Skeletal muscle tissue (tissue), 4 donors: ENCODE data around the gene LNP1. TPM values are rescaled to one million over a fixed set of nuclear protein-coding genes. Genes with fewer than 3 reads are reported as not detected.
A peak's percentile ranks its signal among the peaks of the same experiment; 100 is the strongest.

Experiments used
- H3K27ac ChIP-seq: one replicate; pipeline ENCODE4 v1.7.0; 2013; ENCODE audit warnings: mild to moderate bottlenecking, low read depth, low read length, inconsistent platforms
- H3K27me3 ChIP-seq, 3 donors: one replicate each; pipeline ENCODE4 v1.7.0; 2013; ENCODE audit warnings: low read length in 3 of 3; ENCODE audit not compliant: control insufficient read depth in 3 of 3, insufficient read depth in 3 of 3
- H3K36me3 ChIP-seq, 3 donors: one replicate each; pipeline ENCODE4 v1.7.0; 2013; ENCODE audit warnings: low read length in 3 of 3; ENCODE audit not compliant: control insufficient read depth in 3 of 3, insufficient read depth in 3 of 3
- H3K4me1 ChIP-seq, 3 donors: one replicate each; pipeline ENCODE4 v1.7.0; 2013; ENCODE audit warnings: low read length in 3 of 3, mild to moderate bottlenecking in 3 of 3; ENCODE audit not compliant: control insufficient read depth in 3 of 3, insufficient read depth in 3 of 3
- H3K4me3 ChIP-seq, 3 donors: one replicate each; pipeline ENCODE4 v1.7.0; 2013; ENCODE audit warnings: low read length in 3 of 3
- H3K9ac ChIP-seq, 3 donors: one replicate each; pipeline ENCODE4 v1.7.0; 2013; ENCODE audit warnings: low read length in 3 of 3, mild to moderate bottlenecking in 3 of 3, moderate library complexity in 2 of 3, low read depth in 1 of 3
- H3K9me3 ChIP-seq, 3 donors: one replicate each; pipeline ENCODE4 v1.7.0; 2013; ENCODE audit warnings: low read length in 3 of 3; ENCODE audit not compliant: control insufficient read depth in 3 of 3
- total RNA-seq: library from RNA; depleted of rRNA; stranded (reverse); fragments of >200 nt; gene quantifications from one replicate; pipeline ENCODE4 v1.2.3, GENCODE V29; 2014
- donor health status: Osteomylitis.

LNP1 gene
- total RNA-seq, 1 donor from 2014 or later: 7.3 TPM

GRCh38 chr3:100396967-100397366 is 4.4 kb upstream of the LNP1 start:
- Histone ChIP-seq H3K4me3 (no peak overlapping the region), H3K27ac (peak overlapping the region; percentile 49), H3K9ac (no peak overlapping the region), H3K9me3 (no peaks in the 10 kb centered on the region), H3K36me3 (no peaks in the 10 kb centered on the region), H3K4me1 (peaks cover 16 to 26% (median 21%) of the 10 kb centered on the region in 3 donors), H3K27me3 (no peaks in the 10 kb centered on the region)

DNA sequence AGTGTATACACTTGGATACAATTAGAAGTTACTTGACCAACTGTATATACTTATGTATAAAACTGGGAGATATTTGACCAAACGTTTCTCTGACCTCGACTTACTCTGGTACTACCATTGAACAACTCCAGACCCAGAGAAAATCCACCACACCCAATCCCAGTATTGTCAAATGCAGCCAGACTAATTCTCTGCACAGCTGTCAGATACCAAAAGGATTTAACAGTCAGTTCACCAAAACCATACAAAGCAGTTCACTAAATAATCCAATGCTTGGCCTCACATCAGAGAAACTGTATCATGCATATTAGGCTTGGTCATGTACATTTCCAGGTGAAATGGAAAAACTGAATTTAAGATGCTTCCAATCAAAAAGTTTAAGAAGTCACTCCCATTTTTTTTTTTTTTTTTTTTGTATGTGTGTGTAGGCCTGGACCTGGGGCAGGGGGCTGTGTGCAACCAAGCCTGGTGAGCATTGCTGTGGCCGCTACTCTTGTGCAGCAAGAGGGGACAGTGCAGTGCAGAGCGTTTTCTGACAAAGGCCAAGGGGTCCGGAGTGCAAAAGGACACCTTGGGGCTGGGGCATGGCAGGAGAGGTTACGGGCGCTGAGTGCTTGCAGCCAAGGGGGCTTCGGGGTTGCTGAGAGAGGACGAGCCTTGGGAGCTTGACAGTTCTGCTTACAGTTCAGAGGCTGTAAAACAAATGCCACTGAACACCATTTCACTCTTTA is 1.8 kb upstream of the LNP1 start:
- Histone ChIP-seq H3K27ac (peak overlapping the region; percentile 91), H3K9me3 (no peaks in the 10 kb centered on the region), H3K36me3 (no peaks in the 10 kb centered on the region), H3K4me1 (peaks cover 19 to 29% (median 26%) of the 10 kb centered on the region in 3 donors), H3K27me3 (no peaks in the 10 kb centered on the region), H3K9ac (peak overlapping the region; percentile 94 to 99 (median 97)), H3K4me3 (peak overlapping the region; percentile 88 to 100 (median 97))

DNA sequence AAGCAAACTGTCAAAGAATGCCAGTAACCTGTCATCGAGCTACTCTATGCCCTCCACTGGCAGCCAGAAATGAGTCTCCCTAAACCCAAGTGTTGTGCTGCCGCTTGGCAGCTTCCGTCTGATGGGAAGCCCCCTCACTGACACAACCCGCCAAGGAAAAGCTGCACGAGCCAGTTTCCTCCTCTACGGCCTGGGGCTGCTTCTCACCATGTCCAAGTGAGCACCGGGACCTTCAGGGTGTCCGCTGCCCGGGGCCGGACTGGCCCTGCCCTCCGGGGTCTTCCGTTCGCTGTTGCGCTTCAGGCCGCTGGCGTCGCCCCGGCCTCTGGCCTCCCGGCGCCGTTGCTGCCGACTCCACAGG is 940 bp upstream of the LNP1 start:
- H3K4me3 ChIP-seq: peak overlapping the region; percentile 88 to 100 (median 97)
- H3K27me3 ChIP-seq: no peaks in the 10 kb centered on the region
- peaks cover 19 to 29% (median 26%) of the 10 kb centered on the region in 3 donors for H3K4me1 ChIP-seq
- H3K9ac ChIP-seq: peak overlapping the region; percentile 94 to 99 (median 97)
- peak overlapping the region; percentile 91 for H3K27ac ChIP-seq
- H3K9me3 ChIP-seq: no peaks in the 10 kb centered on the region
- no peaks in the 10 kb centered on the region for H3K36me3 ChIP-seq

- no peaks in the 10 kb centered on the region for H3K9me3 ChIP-seq
- peak overlapping the region; percentile 91 for H3K27ac ChIP-seq
- peak overlapping the region; percentile 94 to 99 (median 97) for H3K9ac ChIP-seq
- H3K4me3 ChIP-seq: peak overlapping the region; percentile 88 to 100 (median 97)
- no peaks in the 10 kb centered on the region for H3K36me3 ChIP-seq
- peaks cover 13 to 29% (median 25%) of the 10 kb centered on the region in 3 donors for H3K4me1 ChIP-seq
- H3K27me3 ChIP-seq: no peaks in the 10 kb centered on the region
Measured at GRCh38 chr3:100401674-100402041, 319 bp downstream of the LNP1 start.

GRCh38 chr3:100402256-100402655 is 917 bp downstream of the LNP1 start:
- Histone ChIP-seq H3K36me3 (no peaks in the 10 kb centered on the region), H3K9ac (peak overlapping the region; percentile 94 to 99 (median 97)), H3K27ac (peak overlapping the region; percentile 91), H3K9me3 (no peaks in the 10 kb centered on the region), H3K4me3 (peak overlapping the region; percentile 88 to 100 (median 97)), H3K4me1 (peaks cover 12 to 28% (median 20%) of the 10 kb centered on the region in 3 donors), H3K27me3 (no peaks in the 10 kb centered on the region)

DNA sequence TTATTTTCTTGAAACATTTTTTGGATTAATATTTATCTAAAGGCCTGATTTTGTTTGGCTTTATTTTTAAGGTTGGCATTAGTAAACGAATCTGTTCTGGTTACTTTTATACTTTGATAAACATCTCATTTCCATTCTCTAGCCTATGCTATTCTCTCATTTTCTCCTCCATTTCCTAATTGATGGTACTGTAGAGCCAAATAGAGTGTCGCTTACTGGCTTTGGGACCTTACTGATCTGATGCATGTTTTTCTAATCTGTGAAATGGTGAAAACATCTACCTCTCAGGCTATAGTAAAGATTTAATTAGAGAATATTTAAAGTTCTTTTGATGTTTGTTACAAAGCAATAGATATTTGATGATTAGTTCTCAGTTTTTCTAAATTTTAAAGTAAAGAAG is 1.6 kb downstream of the LNP1 start:
- no peaks in the 10 kb centered on the region for H3K27me3 ChIP-seq
- H3K27ac ChIP-seq: peak overlapping the region; percentile 91
- H3K4me1 ChIP-seq: peaks cover 12 to 27% (median 19%) of the 10 kb centered on the region in 3 donors
- H3K9me3 ChIP-seq: no peaks in the 10 kb centered on the region
- H3K4me3 ChIP-seq: peak overlapping the region; percentile 88 to 100 (median 97)
- peak overlapping the region; percentile 94 to 99 (median 97) for H3K9ac ChIP-seq
- H3K36me3 ChIP-seq: no peaks in the 10 kb centered on the region

DNA sequence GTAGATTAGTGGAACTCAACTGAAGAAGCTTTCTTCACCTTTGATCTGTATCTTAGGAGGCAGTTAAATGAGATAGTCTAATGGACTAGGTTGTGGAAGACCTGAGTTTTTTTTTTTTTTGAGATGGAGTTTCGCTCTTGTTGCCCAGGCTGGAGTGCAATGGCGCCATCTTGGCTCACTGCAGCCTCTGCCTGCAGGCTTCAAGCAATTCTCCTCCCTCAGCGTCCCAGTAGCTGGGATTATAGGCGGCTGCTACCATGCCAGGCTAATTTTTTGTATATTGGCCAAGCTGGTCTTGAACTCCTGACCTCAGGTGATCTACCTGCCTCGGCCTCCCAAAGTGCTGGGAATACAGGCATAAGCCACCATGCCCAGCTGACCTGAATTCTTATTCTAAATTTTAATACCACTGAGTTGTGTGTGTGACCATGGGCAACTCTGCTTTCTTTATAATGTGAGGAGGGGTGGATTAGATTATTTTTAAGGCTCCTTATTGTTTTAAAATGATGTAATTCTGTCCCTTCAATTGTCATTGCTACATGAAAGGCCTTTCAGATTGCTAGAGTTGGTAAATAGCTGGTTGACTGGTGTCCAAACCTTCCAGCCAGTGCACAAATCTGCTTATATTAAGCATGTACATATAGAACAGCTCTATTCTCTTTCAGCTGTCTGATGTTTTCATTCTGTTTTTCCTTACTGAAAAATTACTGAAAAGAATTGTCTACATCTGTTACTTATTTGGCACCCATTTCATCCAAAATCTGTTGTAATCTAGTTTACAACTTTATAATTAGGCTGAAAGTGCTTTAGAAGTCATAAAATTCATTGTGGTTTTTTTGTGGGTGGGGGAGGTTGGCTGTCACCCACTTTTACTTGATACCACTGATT is 2.3 kb downstream of the LNP1 start:
- Histone ChIP-seq H3K9me3 (no peaks in the 10 kb centered on the region), H3K36me3 (no peaks in the 10 kb centered on the region), H3K27ac (no peak overlapping the region), H3K4me1 (peaks cover 12 to 25% (median 15%) of the 10 kb centered on the region in 3 donors), H3K4me3 (peak overlapping the region in 2 of 3 donors; percentile 15 to 88), H3K9ac (peak overlapping the region in 1 of 3 donors; percentile 97), H3K27me3 (no peaks in the 10 kb centered on the region)

GRCh38 chr3:100404250-100404548 is 2.9 kb downstream of the LNP1 start:
- no peaks in the 10 kb centered on the region for H3K36me3 ChIP-seq
- no peak overlapping the region for H3K4me3 ChIP-seq

GRCh38 chr3:100407164-100407563 is 5.8 kb downstream of the LNP1 start:
- Histone ChIP-seq H3K27me3 (no peaks in the 10 kb centered on the region), H3K27ac (no peak overlapping the region), H3K36me3 (no peaks in the 10 kb centered on the region), H3K4me3 (no peak overlapping the region), H3K9ac (no peak overlapping the region), H3K4me1 (peaks cover 0 to 8% (median 4%) of the 10 kb centered on the region in 3 donors), H3K9me3 (no peaks in the 10 kb centered on the region)

More at GRCh38 chr3:100404250-100404548, 2.9 kb downstream of the LNP1 start:
- no peaks in the 10 kb centered on the region for H3K9me3 ChIP-seq
- peaks cover 12 to 19% (median 12%) of the 10 kb centered on the region in 3 donors for H3K4me1 ChIP-seq
- no peaks in the 10 kb centered on the region for H3K27me3 ChIP-seq
- H3K27ac ChIP-seq: no peak overlapping the region
- no peak overlapping the region for H3K9ac ChIP-seq
